NCI-H128 (cell line): ENCODE data around the gene PLEKHA3.
"Not testable (repeated sequence)": the region's sequence is repeated elsewhere in the genome, so short reads cannot be mapped to it uniquely, and the experiment has no call there.

Experiments used
- DNase-seq: peaks from one replicate; lab custom pipeline; 2025; ENCODE audit not compliant: unreplicated experiment; lab: John Stamatoyannopoulos, UW

The PLEKHA3 gene

GRCh38 chr2:178480227-178481181 is at the start of gene PLEKHA3:
TSS of gene PLEKHA3 (plus strand) at chr2:178480457. CDS start at chr2:178480870, 413 bp downstream.
- peak; percentile 51 for DNase-seq

- no peak for DNase-seq
Observed at GRCh38 chr2:178436662-178437061, 43.6 kb upstream of the PLEKHA3 start.

- no peak for DNase-seq
Observed at GRCh38 chr2:178441426-178441825, 38.8 kb upstream of the PLEKHA3 start.

- DNase-seq, result no peak
Observed at GRCh38 chr2:178448968-178449661, 31.1 kb upstream of the PLEKHA3 start.

- DNase-seq, result no peak
Observed at GRCh38 chr2:178449700-178450523, 30.3 kb upstream of the PLEKHA3 start.

- no peak for DNase-seq
Observed at GRCh38 chr2:178450524-178450773, 29.8 kb upstream of the PLEKHA3 start.

GRCh38 chr2:178450774-178451525 is 29.3 kb upstream of the PLEKHA3 start, which contains the start of the genes PJVK and PRKRA:
TSS of gene PJVK (plus strand) at chr2:178451378. CDS start at chr2:178453410, 2,032 bp downstream.
TSS of gene PRKRA (minus strand) at chr2:178451175. CDS start at chr2:178451030, 145 bp downstream.
- peak; percentile 76 for DNase-seq

- no peak for DNase-seq
Observed at GRCh38 chr2:178452334-178452733, 27.9 kb upstream of the PLEKHA3 start.

GRCh38 chr2:178452870-178453269 is 27.4 kb upstream of the PLEKHA3 start:
- no peak for DNase-seq

GRCh38 chr2:178455947-178456346 is 24.3 kb upstream of the PLEKHA3 start:
- DNase-seq, result no peak

DNA sequence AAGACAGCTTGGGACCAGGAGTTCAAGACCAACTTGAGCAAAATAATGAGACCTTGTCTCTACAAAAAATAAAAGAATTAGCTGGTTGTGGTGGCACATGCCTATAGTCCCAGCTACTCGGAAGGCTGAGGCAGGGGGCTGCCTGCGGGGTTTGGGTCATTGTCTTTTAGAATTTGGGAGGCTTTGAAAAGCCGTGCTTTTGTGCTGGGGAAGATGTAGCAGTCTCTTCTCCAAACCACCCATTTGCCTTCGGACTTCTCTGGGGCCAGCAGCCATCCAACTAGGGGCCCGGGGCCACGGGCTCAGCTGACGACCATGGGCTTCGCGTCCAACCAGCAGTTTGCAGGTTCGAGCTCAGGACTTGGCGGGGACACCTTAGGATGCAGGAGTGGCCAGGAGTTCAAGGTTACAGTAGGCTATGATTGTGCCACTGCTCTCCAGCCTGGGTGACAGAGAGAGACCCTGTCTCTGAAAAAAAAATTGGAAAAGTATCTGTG is 22.8 kb upstream of the PLEKHA3 start:
- no peak for DNase-seq

GRCh38 chr2:178469219-178469849 is 10.9 kb upstream of the PLEKHA3 start:
- DNase-seq, result no peak

DNA sequence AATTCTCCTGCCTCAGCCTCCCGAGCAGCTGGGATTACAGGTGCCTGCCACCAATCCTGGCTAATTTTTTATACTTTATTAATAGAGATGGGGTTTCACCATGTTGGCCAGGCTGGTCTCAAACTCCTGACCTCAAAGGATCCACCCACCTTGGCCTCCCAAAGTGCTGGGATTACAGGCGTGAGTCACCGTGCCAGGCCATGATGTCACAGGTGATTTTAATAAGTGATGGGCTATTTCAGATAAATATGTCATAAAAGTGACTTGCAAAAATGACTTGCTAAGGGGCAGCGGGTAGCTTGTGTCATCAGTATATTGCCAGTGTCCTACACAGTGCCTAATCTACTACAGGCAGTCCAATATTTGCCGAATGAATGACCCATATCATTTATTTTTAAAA is 8.9 kb upstream of the PLEKHA3 start:
- DNase-seq, result not testable (repeated sequence)

DNA sequence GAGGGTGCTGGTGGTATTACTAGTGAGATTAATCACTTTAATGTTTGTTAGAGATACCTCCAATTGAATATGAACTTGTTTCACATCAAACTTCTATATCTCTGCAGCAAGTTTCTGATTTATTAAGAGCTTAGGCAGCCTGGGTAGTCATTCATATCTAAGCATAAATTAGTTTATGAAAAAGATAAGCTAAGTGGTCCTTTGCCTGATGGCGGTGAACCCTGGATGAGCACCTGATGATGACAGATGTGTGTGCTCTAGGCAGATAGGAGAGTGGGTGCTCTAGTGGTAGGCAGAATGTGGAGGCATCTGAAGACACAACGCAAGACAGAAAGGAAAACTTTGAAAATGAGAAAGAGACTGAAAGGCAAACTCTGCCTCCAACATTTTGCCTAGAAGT is 6.9 kb upstream of the PLEKHA3 start:
- DNase-seq, result no peak

- DNase-seq, result no peak
Observed at GRCh38 chr2:178473931-178474330, 6.3 kb upstream of the PLEKHA3 start.

- no peak for DNase-seq
Observed at GRCh38 chr2:178474560-178474959, 5.7 kb upstream of the PLEKHA3 start.

DNA sequence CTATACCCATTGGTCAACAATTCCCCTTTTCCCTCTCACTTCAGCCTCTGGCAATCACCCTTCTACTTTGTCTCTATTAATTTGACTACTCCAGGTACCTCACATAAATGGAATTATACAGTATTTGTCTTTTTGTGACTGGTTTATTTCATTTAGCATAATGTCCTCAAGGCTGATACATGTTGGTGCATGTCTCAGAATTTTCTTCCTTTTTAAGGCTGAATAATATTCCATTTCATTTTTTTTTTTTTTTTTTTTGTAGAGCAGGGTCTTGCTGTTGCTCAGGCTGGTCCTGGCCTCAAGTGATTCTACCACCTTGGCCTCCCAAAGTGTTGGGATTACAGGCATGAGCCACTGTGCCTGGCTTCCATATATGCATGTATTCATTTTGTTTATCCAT is 3.8 kb upstream of the PLEKHA3 start:
- DNase-seq, result no peak

DNA sequence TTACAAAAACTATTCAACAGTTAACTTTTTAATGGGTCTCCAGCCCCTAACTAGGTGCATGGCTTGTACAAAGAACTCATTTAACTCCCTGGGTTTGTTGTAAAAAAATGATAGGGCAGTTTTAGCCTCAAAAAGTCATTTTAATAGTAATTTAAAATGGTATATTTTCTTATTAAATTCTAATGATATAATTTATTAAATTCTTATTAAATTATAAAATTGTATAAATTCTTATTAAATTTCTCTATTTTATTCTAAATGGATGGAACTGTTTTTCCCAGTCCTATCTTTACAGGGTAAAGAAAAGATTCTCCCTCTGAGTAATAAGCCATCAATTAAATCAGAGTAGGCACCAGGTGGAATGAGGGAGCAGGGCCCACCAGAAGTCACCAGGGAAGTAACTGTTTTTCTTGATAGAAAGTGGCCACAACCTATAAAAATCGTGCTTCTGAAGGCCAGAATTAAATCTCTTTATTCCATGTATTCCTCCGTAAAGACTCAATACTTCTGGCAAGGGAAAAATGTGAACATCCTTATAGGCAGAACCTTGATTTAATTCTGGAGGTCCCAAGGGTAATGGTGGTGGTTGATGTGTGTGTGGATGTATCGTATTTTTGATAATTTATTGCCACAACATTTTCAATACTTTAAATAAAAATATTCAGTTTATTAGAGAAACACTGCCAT is 2.7 kb upstream of the PLEKHA3 start:
- DNase-seq, result no peak

- no peak for DNase-seq
Observed at GRCh38 chr2:178478130-178478438, 2.2 kb upstream of the PLEKHA3 start.
